SK-N-SH (cell line): Measurements from ENCODE around the gene KLHDC8B. TPM values are rescaled to one million over a fixed set of nuclear protein-coding genes. Genes with fewer than 3 reads are reported as not detected.

ENCODE experiments used
- CTCF ChIA-PET: fragments of 300-600, 350-600 bp; formaldehyde crosslinking; extraction: SDS; loops from one replicate; lab custom pipeline; 2021; lab: Yijun Ruan, JAX
- POLR2A ChIA-PET: fragments of 350-600 bp; sonication (Branson Sonifier 250); formaldehyde crosslinking; extraction: SDS; loops from one replicate; lab custom pipeline; 2020; ENCODE audit warnings: antibody characterized with exemption, inconsistent platforms; lab: Yijun Ruan, JAX
- DNase-seq: peaks from one replicate; pipeline ENCODE4 v3.0.0; 2012
- H2AFZ ChIP-seq: fragments of 200-600 bp; sonication (generic); 2 replicates; pipeline ENCODE4 v1.8.1; 2016; ENCODE audit warnings: antibody characterized with exemption, mild to moderate bottlenecking, low read depth
- H3F3A ChIP-seq: fragments of 200-600 bp; sonication (generic); replicated peaks from 2 replicates; pipeline ENCODE3; 2016; ENCODE audit warnings: antibody characterized with exemption, mild to moderate bottlenecking; ENCODE audit not compliant: insufficient read depth
- H3K27ac ChIP-seq, 2 experiments: fragments of 200-500 bp in 1 of 2; fragments of 200-600 bp in 1 of 2; sonication (Bioruptor generic) in 1 of 2; sonication (generic), shearing (Covaris generic) in 1 of 2; 2 replicates each; pipeline versions ENCODE4 v1.5.1 to v1.6.1; 2014 to 2016; ENCODE audit warnings: low read depth in 2 of 2, inconsistent platforms in 1 of 2, low read length in 1 of 2, mild to moderate bottlenecking in 1 of 2, mixed read lengths in 1 of 2
- H3K27me3 ChIP-seq: fragments of 200-600 bp; sonication (generic), shearing (Covaris generic); 2 replicates; pipeline ENCODE4 v1.6.1; 2016; ENCODE audit warnings: mixed run types; ENCODE audit not compliant: insufficient read depth
- H3K36me3 ChIP-seq, 2 experiments: fragments of 200-500 bp in 1 of 2; fragments of 200-600 bp in 1 of 2; sonication (Bioruptor generic) in 1 of 2; sonication (generic) in 1 of 2; replicated peaks in 1 of 2; 2 replicates each; pipeline versions ENCODE3 to v1.5.1; 2014 to 2016; ENCODE audit warnings: low read length in 1 of 2, mild to moderate bottlenecking in 1 of 2; ENCODE audit not compliant: insufficient read depth in 2 of 2, control insufficient read depth in 1 of 2
- H3K4me1 ChIP-seq, 2 experiments: fragments of 200-500 bp in 1 of 2; fragments of 200-600 bp in 1 of 2; sonication (Bioruptor generic) in 1 of 2; sonication (generic), shearing (Covaris generic) in 1 of 2; 2 replicates each; pipeline versions ENCODE4 v1.5.1 to v1.6.1; 2014 to 2016; ENCODE audit warnings: low read depth in 1 of 2, low read length in 1 of 2, mixed run types in 1 of 2; ENCODE audit not compliant: insufficient read depth in 2 of 2, control insufficient read depth in 1 of 2
- H3K4me2 ChIP-seq: fragments of 200-600 bp; sonication (generic), shearing (Covaris generic); 2 replicates; pipeline ENCODE4 v1.6.1; 2017; ENCODE audit warnings: mixed run types
- H3K4me3 ChIP-seq, 2 experiments: fragments of 200-500 bp in 1 of 2; fragments of 200-600 bp in 1 of 2; sonication (Bioruptor generic) in 1 of 2; sonication (generic), shearing (Covaris generic) in 1 of 2; 2 replicates each; pipeline versions ENCODE4 v1.5.1 to v1.8.1; 2014 to 2016; ENCODE audit warnings: low read depth in 2 of 2, inconsistent platforms in 1 of 2, low read length in 1 of 2, mild to moderate bottlenecking in 1 of 2, mixed read lengths in 1 of 2, moderate library complexity in 1 of 2
- H3K79me2 ChIP-seq: fragments of 200-600 bp; sonication (generic); 2 replicates; pipeline ENCODE4 v1.8.1; 2017; ENCODE audit warnings: mild to moderate bottlenecking; ENCODE audit not compliant: insufficient read depth
- H3K9ac ChIP-seq: fragments of 200-600 bp; sonication (generic); 2 replicates; pipeline ENCODE4 v1.6.1; 2017; ENCODE audit warnings: mixed run types
- H3K9me2 ChIP-seq: fragments of 200-600 bp; sonication (generic); 2 replicates; pipeline ENCODE4 v1.6.1; 2017; ENCODE audit warnings: mixed run types
- H3K9me3 ChIP-seq: fragments of 200-600 bp; sonication (generic); 2 replicates; pipeline ENCODE4 v1.6.1; 2017; ENCODE audit warnings: mixed run types, mild to moderate bottlenecking, moderate library complexity
- H4K20me1 ChIP-seq: fragments of 200-600 bp; sonication (generic); 2 replicates; pipeline ENCODE4 v1.6.1; 2017; ENCODE audit warnings: mild to moderate bottlenecking, mixed run types; ENCODE audit not compliant: insufficient read depth
- EP300 ChIP-seq, 2 experiments: IDR thresholded peaks; 2 replicates each; pipeline versions ENCODE4 v1.4.0 to v1.6.1; 2012; ENCODE audit warnings: borderline replicate concordance in 1 of 2, low read depth in 1 of 2, low read length in 1 of 2
- FOSL2 ChIP-seq: IDR thresholded peaks from 2 replicates; pipeline ENCODE4 v1.4.0; 2012; ENCODE audit warnings: low read depth, mild to moderate bottlenecking, moderate library complexity, borderline replicate concordance
- FOXJ3 ChIP-seq: sonication (generic); formaldehyde crosslinking; IDR thresholded peaks from 2 replicates; pipeline ENCODE4 v1.5.1; 2020; ENCODE audit warnings: mild to moderate bottlenecking, missing genetic modification reagents
- MAX ChIP-seq: IDR thresholded peaks from 2 replicates; pipeline ENCODE4 v1.4.0; 2012; ENCODE audit warnings: low read depth
- MEF2A ChIP-seq: IDR thresholded peaks from 2 replicates; pipeline ENCODE4 v1.4.0; 2012; ENCODE audit warnings: low read depth, borderline replicate concordance
- RXRA ChIP-seq: IDR thresholded peaks from 2 replicates; pipeline ENCODE4 v1.4.0; 2012; ENCODE audit warnings: low read depth, mild to moderate bottlenecking, borderline replicate concordance
- TCF12 ChIP-seq: IDR thresholded peaks from 2 replicates; pipeline ENCODE4 v1.4.0; 2012
- WGBS: methylation state at CpG from one replicate; pipeline ENCODE4 v1.1.6; 2017; ENCODE audit warnings: low lambda C conversion rate; 5-methylcytosine and 5-hydroxymethylcytosine counted together
- polyA plus RNA-seq, 3 experiments: library from polyadenylated mRNA; depleted of rRNA; stranded (reverse); fragments of >200 nt; gene quantifications; 2 replicates each; pipeline ENCODE4 v1.2.3, GENCODE V29; 2012
- TF ChIP-seq, protein P1 (sequence below): fragments of 150-350 bp; IDR thresholded peaks from 2 replicates; pipeline ENCODE4 v1.6.1; 2017; ENCODE audit warnings: antibody characterized with exemption, low read length, low read depth, borderline replicate concordance
- TF ChIP-seq, protein P2 (sequence below): fragments of 200-600 bp; sonication (generic); IDR thresholded peaks from 2 replicates; pipeline ENCODE4 v1.6.1; 2017; ENCODE audit warnings: antibody characterized with exemption, mild to moderate bottlenecking, moderate library complexity
- TF ChIP-seq, protein P3 (sequence below): IDR thresholded peaks from 2 replicates; pipeline ENCODE4; 2012

KLHDC8B gene
- polyA plus RNA-seq, 1 of the 3 experiments (the other 2 are of a cell fraction) = 35.3 TPM

DNA sequence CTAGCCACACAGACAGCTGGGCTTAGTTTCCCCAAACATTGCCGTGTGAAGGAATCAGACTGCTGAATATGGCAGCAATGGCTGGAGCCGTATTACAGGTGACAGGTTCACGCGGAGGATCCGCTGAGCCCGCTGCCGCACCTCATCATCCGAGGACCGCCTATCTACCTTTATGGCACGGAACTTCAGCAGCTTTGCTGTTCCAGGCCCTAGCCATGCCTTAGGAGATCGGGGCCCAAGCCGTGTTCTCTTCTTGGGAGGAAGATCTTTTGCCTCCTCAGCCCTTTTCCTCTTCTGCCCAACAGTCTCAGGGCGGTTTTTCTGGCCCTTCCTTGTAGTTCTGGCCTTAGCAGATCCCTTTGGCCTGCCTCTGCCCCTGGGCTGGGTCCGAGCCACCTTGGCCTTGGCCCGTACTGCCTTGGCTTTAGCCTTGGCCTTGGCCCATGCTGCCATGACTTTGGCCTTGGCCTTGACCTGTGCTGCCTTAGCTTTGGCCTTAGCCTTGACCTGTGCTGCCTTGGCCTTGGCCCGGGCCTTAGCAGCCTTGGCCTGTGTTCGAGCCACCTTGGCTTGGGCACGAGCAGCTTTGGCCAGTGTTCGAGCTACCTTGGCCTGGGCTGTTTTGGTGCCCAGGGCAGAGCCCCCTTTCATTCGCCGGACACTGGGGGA is 8.5 kb upstream of the KLHDC8B start:
- Histone ChIP-seq H3K4me2 (no peak overlapping the region), H4K20me1 (no peaks in the 10 kb centered on the region), H3K9me3 (no peaks in the 10 kb centered on the region), H3K9ac (no peak overlapping the region), H3K4me3 (no peak overlapping the region), H2AFZ (no peak overlapping the region), H3K9me2 (no peaks in the 10 kb centered on the region), H3K27ac (no peak overlapping the region), H3K79me2 (peaks cover 29% of the 10 kb centered on the region), H3K36me3 (peaks cover 14 to 25% of the 10 kb centered on the region in 2 experiments), H3K4me1 (peaks cover 3 to 15% of the 10 kb centered on the region in 2 experiments; a peak in 3 of 4 replicates), H3K27me3 (no peaks in the 10 kb centered on the region), H3F3A (peaks cover 7% of the 10 kb centered on the region)
- ChIA-PET POLR2A (no interaction called here), CTCF (interaction anchor here (2.0 kb wide), 1 partner anchor 9 kb away, joined by 9 read pairs; the partner anchor contains the start of gene KLHDC8B)
- 98% methylated on average over 17 of the region's 21 CpGs for WGBS
- TF ChIP-seq, protein P1, sequence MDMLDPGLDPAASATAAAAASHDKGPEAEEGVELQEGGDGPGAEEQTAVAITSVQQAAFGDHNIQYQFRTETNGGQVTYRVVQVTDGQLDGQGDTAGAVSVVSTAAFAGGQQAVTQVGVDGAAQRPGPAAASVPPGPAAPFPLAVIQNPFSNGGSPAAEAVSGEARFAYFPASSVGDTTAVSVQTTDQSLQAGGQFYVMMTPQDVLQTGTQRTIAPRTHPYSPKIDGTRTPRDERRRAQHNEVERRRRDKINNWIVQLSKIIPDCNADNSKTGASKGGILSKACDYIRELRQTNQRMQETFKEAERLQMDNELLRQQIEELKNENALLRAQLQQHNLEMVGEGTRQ = no peak
- TF ChIP-seq FOSL2 = no peak
- TF ChIP-seq, protein P2, sequence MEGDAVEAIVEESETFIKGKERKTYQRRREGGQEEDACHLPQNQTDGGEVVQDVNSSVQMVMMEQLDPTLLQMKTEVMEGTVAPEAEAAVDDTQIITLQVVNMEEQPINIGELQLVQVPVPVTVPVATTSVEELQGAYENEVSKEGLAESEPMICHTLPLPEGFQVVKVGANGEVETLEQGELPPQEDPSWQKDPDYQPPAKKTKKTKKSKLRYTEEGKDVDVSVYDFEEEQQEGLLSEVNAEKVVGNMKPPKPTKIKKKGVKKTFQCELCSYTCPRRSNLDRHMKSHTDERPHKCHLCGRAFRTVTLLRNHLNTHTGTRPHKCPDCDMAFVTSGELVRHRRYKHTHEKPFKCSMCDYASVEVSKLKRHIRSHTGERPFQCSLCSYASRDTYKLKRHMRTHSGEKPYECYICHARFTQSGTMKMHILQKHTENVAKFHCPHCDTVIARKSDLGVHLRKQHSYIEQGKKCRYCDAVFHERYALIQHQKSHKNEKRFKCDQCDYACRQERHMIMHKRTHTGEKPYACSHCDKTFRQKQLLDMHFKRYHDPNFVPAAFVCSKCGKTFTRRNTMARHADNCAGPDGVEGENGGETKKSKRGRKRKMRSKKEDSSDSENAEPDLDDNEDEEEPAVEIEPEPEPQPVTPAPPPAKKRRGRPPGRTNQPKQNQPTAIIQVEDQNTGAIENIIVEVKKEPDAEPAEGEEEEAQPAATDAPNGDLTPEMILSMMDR = no peak
- DNase-seq = no peak

DNA sequence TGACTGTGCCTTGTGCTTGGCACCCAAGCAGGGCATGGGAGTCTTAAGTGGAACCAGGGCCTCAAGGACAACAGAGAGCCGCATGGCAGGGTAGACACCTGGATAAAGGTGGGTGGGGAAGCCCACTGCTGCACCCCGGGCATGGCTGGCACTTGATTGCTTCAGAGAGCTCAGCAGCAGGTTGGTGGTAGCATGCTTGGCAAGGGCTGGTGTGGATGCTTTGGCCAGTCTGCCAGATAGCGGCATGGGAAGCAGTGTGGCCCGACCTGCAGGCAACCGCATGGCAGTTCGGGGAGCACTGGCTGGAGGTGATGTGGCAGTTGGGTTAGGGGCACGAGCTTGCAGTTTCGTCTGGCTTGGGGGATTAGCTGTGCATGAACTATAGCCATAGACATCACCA is 7.8 kb upstream of the KLHDC8B start:
- CTCF ChIA-PET = interaction anchor here (2.3 kb wide), 1 partner anchor 286 kb away, joined by 5 read pairs; no protein-coding TSS in a partner anchor
- Histone ChIP-seq H3K27ac (no peak overlapping the region), H3K36me3 (peaks cover 14 to 25% of the 10 kb centered on the region in 2 experiments), H3K9me2 (no peaks in the 10 kb centered on the region), H3K79me2 (peaks cover 29% of the 10 kb centered on the region), H3K4me3 (no peak overlapping the region), H3K9ac (no peak overlapping the region), H3K27me3 (no peaks in the 10 kb centered on the region), H3K4me2 (no peak overlapping the region), H3K4me1 (peaks cover 3 to 15% of the 10 kb centered on the region in 2 experiments; a peak in 3 of 4 replicates), H4K20me1 (no peaks in the 10 kb centered on the region), H2AFZ (no peak overlapping the region), H3K9me3 (no peaks in the 10 kb centered on the region), H3F3A (peaks cover 4% of the 10 kb centered on the region)
- DNase-seq = no peak
- no peak for TF ChIP-seq MAX
- TF ChIP-seq TCF12 = no peak
- no peak for TF ChIP-seq FOXJ3 (CRISPR knock-in tag)
- TF ChIP-seq, protein P3, sequence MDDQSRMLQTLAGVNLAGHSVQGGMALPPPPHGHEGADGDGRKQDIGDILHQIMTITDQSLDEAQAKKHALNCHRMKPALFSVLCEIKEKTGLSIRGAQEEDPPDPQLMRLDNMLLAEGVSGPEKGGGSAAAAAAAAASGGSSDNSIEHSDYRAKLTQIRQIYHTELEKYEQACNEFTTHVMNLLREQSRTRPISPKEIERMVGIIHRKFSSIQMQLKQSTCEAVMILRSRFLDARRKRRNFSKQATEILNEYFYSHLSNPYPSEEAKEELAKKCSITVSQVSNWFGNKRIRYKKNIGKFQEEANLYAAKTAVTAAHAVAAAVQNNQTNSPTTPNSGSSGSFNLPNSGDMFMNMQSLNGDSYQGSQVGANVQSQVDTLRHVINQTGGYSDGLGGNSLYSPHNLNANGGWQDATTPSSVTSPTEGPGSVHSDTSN = no peak
- no peak for TF ChIP-seq EP300 (IDR thresholded peaks at IDR 0.05; ENCODE audit: borderline replicate concordance in 1 of 2, low read depth in 1 of 2, low read length in 1 of 2)
- TF ChIP-seq MEF2A = no peak
- TF ChIP-seq, protein P2 = no peak
- TF ChIP-seq RXRA = no peak
- WGBS = 100% methylated on average over 4 of the region's 8 CpGs
- POLR2A ChIA-PET = interaction anchor here (1.3 kb wide), 1 partner anchor 157 kb away, joined by 3 read pairs; the partner anchor contains the start of gene WDR6
